ENCODE measurements around the gene ADCY10. TPM values are rescaled to one million over a fixed set of nuclear protein-coding genes. Genes with fewer than 3 reads are reported as not detected.
A peak's percentile ranks its signal among the peaks of the same experiment; 100 is the strongest.

ADCY10 gene, protein sequence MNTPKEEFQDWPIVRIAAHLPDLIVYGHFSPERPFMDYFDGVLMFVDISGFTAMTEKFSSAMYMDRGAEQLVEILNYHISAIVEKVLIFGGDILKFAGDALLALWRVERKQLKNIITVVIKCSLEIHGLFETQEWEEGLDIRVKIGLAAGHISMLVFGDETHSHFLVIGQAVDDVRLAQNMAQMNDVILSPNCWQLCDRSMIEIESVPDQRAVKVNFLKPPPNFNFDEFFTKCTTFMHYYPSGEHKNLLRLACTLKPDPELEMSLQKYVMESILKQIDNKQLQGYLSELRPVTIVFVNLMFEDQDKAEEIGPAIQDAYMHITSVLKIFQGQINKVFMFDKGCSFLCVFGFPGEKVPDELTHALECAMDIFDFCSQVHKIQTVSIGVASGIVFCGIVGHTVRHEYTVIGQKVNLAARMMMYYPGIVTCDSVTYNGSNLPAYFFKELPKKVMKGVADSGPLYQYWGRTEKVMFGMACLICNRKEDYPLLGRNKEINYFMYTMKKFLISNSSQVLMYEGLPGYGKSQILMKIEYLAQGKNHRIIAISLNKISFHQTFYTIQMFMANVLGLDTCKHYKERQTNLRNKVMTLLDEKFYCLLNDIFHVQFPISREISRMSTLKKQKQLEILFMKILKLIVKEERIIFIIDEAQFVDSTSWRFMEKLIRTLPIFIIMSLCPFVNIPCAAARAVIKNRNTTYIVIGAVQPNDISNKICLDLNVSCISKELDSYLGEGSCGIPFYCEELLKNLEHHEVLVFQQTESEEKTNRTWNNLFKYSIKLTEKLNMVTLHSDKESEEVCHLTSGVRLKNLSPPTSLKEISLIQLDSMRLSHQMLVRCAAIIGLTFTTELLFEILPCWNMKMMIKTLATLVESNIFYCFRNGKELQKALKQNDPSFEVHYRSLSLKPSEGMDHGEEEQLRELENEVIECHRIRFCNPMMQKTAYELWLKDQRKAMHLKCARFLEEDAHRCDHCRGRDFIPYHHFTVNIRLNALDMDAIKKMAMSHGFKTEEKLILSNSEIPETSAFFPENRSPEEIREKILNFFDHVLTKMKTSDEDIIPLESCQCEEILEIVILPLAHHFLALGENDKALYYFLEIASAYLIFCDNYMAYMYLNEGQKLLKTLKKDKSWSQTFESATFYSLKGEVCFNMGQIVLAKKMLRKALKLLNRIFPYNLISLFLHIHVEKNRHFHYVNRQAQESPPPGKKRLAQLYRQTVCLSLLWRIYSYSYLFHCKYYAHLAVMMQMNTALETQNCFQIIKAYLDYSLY (N-terminal part only)
- 1 to 10 TPM in 1 of 2 donors, under 1 TPM in 1; 0.05 to 1.4 TPM for total RNA-seq

GRCh38 chr1:167913895-167914496 lies at the start of gene ADCY10:
ADCY10 (minus strand) TSS chr1:167914134; CDS start chr1:167905140, 8,994 bp downstream.
- TF ChIP-seq POLR2A (IDR thresholded peaks at IDR 0.05) = no peak
- no peak for TF ChIP-seq POLR2AphosphoS5 (IDR thresholded peaks at IDR 0.05)
- TF ChIP-seq, protein P1, sequence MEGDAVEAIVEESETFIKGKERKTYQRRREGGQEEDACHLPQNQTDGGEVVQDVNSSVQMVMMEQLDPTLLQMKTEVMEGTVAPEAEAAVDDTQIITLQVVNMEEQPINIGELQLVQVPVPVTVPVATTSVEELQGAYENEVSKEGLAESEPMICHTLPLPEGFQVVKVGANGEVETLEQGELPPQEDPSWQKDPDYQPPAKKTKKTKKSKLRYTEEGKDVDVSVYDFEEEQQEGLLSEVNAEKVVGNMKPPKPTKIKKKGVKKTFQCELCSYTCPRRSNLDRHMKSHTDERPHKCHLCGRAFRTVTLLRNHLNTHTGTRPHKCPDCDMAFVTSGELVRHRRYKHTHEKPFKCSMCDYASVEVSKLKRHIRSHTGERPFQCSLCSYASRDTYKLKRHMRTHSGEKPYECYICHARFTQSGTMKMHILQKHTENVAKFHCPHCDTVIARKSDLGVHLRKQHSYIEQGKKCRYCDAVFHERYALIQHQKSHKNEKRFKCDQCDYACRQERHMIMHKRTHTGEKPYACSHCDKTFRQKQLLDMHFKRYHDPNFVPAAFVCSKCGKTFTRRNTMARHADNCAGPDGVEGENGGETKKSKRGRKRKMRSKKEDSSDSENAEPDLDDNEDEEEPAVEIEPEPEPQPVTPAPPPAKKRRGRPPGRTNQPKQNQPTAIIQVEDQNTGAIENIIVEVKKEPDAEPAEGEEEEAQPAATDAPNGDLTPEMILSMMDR (IDR thresholded peaks at IDR 0.05) = no peak
- DNase-seq (ENCODE audit: low spot score) = no peak

GRCh38 chr1:167957710-167958109 lies 43.8 kb upstream of the ADCY10 start:
- Histone ChIP-seq H3K4me3 (no peak overlapping the region), H3K27ac (no peak overlapping the region), H3K9me3 (no peaks in the 10 kb centered on the region), H3K36me3 (no peaks in the 10 kb centered on the region), H3K27me3 (replicated peaks; ENCODE audit: insufficient read depth) (no peaks in the 10 kb centered on the region), H3K4me1 (replicated peaks) (no peaks in the 10 kb centered on the region)
- intact Hi-C loops (cut with DNase I) = no loop called here
- no peak for DNase-seq (ENCODE audit: low spot score)
- TF ChIP-seq POLR2AphosphoS5 (IDR thresholded peaks at IDR 0.05) (no peak), POLR2A (IDR thresholded peaks at IDR 0.05) (no peak)
- TF ChIP-seq, protein P1 (IDR thresholded peaks at IDR 0.05) = no peak

More at GRCh38 chr1:167913895-167914496, at the start of gene ADCY10:
- Histone ChIP-seq H3K9me3 (peaks cover 3% of the 10 kb centered on the region), H3K27ac (peak within 1 kb of the TSS in 1 of 2 donors; percentile 73), H3K4me1 (replicated peaks) (peaks cover 3% of the 10 kb centered on the region), H3K27me3 (replicated peaks; ENCODE audit: insufficient read depth) (no peaks in the 10 kb centered on the region), H3K4me3 (no peak within 1 kb of the TSS), H3K36me3 (no peaks in the 10 kb centered on the region)
- intact Hi-C loops (cut with DNase I) = no loop called here
- 92% methylated on average over 9 of the region's 9 CpGs for WGBS

GRCh38 chr1:167955915-167956314 lies 42.0 kb upstream of the ADCY10 start:
- Histone ChIP-seq H3K4me3 (no peak overlapping the region), H3K27ac (no peak overlapping the region), H3K4me1 (replicated peaks) (no peaks in the 10 kb centered on the region), H3K27me3 (replicated peaks; ENCODE audit: insufficient read depth) (no peaks in the 10 kb centered on the region), H3K36me3 (no peaks in the 10 kb centered on the region), H3K9me3 (no peaks in the 10 kb centered on the region)
- TF ChIP-seq POLR2AphosphoS5 (IDR thresholded peaks at IDR 0.05) = no peak
- no peak for TF ChIP-seq POLR2A (IDR thresholded peaks at IDR 0.05)
- TF ChIP-seq, protein P1 (IDR thresholded peaks at IDR 0.05) = no peak
- intact Hi-C loops (cut with DNase I) = no loop called here
- no peak for DNase-seq (ENCODE audit: low spot score)
- 92% methylated on average over 2 of the region's 2 CpGs for WGBS

DNA sequence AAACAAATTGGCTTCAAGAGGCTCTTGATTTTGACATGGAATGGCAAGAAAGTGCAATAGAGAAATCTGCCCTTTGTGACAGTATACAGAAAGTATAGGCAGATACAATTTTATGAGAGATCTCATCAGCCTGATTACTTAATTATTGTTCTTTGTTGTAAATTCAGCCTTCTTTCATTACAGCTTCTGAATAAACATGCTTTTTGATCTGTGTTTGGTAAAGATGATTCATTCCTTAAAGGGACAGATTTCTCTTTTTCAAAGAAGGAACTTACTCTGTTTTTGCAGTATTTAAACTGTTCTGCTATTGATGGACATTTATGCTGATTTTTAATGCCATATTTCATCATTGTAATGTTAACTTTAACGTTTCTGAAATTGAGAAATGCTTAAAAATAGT lies 36.6 kb upstream of the ADCY10 start:
- no peaks in the 10 kb centered on the region for H3K36me3 ChIP-seq
- H3K27me3 ChIP-seq (replicated peaks; ENCODE audit: insufficient read depth) = no peaks in the 10 kb centered on the region
- DNase-seq (ENCODE audit: low spot score) = no peak
- no peaks in the 10 kb centered on the region for H3K9me3 ChIP-seq
- H3K27ac ChIP-seq = no peak overlapping the region
- intact Hi-C loops (cut with DNase I) = no loop called here
- WGBS = 7% methylated on average over 1 of the region's 1 CpG
- TF ChIP-seq POLR2AphosphoS5 (IDR thresholded peaks at IDR 0.05) (no peak), POLR2A (IDR thresholded peaks at IDR 0.05) (no peak)
- TF ChIP-seq, protein P1 (IDR thresholded peaks at IDR 0.05) = no peak
- no peak overlapping the region for H3K4me3 ChIP-seq
- H3K4me1 ChIP-seq (replicated peaks) = no peaks in the 10 kb centered on the region
